Kidney (tissue), 22 donors: ENCODE measurements around the gene SPNS1. TPM values are rescaled to one million over a fixed set of nuclear protein-coding genes. Genes with fewer than 3 reads are reported as not detected.
"Not testable (repeated sequence)": the region's sequence is repeated elsewhere in the genome, so short reads cannot be mapped to it uniquely, and the experiment has no call there.

Experiments
- DNase-seq, 5 donors: peaks; one replicate each; pipeline ENCODE4 v3.0.0-alpha.2; 2013 to 2020
- FAIRE-seq: peaks from 2 replicates; lab custom pipeline; 2012; peaks lifted over from hg19 to GRCh38; lab: Jason Lieb, UNC
- H3K27ac ChIP-seq, 2 donors: one replicate each; pipeline ENCODE4 v1.7.0; 2013; ENCODE audit warnings: low read depth in 2 of 2, low read length in 2 of 2, inconsistent platforms in 1 of 2
- H3K27me3 ChIP-seq: one replicate; pipeline ENCODE4 v1.7.1; 2013; ENCODE audit warnings: low read length, inconsistent platforms; ENCODE audit not compliant: control insufficient read depth, insufficient read depth
- H3K36me3 ChIP-seq, 3 donors: one replicate each; pipeline versions ENCODE4 v1.7.0 to v1.7.1; 2013; ENCODE audit warnings: low read length in 3 of 3, control low read depth in 1 of 3, inconsistent platforms in 1 of 3; ENCODE audit not compliant: insufficient read depth in 3 of 3, control insufficient read depth in 2 of 3
- H3K4me1 ChIP-seq, 3 donors: one replicate each; pipeline versions ENCODE4 v1.7.0 to v1.7.1; 2013; ENCODE audit warnings: low read length in 3 of 3, inconsistent platforms in 1 of 3, low read depth in 1 of 3; ENCODE audit not compliant: control insufficient read depth in 2 of 3, insufficient read depth in 2 of 3
- H3K4me3 ChIP-seq, 3 donors: one replicate each; pipeline versions ENCODE4 v1.7.0 to v1.8.1; 2013; ENCODE audit warnings: low read length in 3 of 3, control low read depth in 1 of 3, inconsistent platforms in 1 of 3
- H3K9ac ChIP-seq, 3 donors: one replicate each; pipeline versions ENCODE4 v1.7.0 to v1.7.1; 2013; ENCODE audit warnings: low read length in 3 of 3, control low read depth in 1 of 3, inconsistent platforms in 1 of 3
- H3K9me3 ChIP-seq, 3 donors: one replicate each; pipeline versions ENCODE4 v1.7.0 to v1.7.1; 2013; ENCODE audit warnings: low read length in 3 of 3, control low read depth in 1 of 3, inconsistent platforms in 1 of 3; ENCODE audit not compliant: control insufficient read depth in 2 of 3, insufficient read depth in 1 of 3
- CTCF ChIP-seq: IDR thresholded peaks from 3 replicates; pipeline ENCODE4 v1.5.1; 2012; ENCODE audit warnings: mild to moderate bottlenecking, moderate library complexity, borderline replicate concordance; ENCODE audit not compliant: insufficient read depth; ENCODE audit errors: extremely low read depth
- intact Hi-C: fragments of 100-400 bp; cut with DNase I; formaldehyde crosslinking; loops from one replicate; pipeline ENCODE4 v1.11.1; 2022
- long read RNA-seq, 10 donors: library from polyadenylated mRNA in 1 of 10; unstranded in 1 of 10; transcript quantifications; one replicate each; pipeline ENCODE4 v2.0.0 and lab custom pipeline, GENCODE V29; 2021 to 2026
- polyA plus RNA-seq: library from polyadenylated mRNA; stranded (reverse); fragments of 350-450 nt; fragmentation: Illumina TruSeq; extraction: RNeasy Lipid Tissue Mini Kit (QIAGEN cat#74804); gene quantifications from one replicate; pipeline ENCODE4 v1.2.3, GENCODE V29; 2014; ENCODE audit warnings: low read depth, low replicate concordance; ENCODE audit not compliant: insufficient read depth
- total RNA-seq: library from RNA; stranded (reverse); fragmentation: NEBNext Ultra II Directional; extraction: Animal tissue kit (Norgen Biotek cat#: 25700); gene quantifications from one replicate; pipeline ENCODE4 v1.2.1, GENCODE V29; 2021
- donor health status: control.
- donor health status: control.
- donor health status: control.
- donor health status: control.
- donor health status: control.
- donor health status: DM: yes; HTN: yes; CAD: no.
- donor health status: Normal renal cell carcinoma (clear cell type).

Gene SPNS1
- total RNA-seq (38.4 TPM), polyA plus RNA-seq (34.5 TPM)
- long read RNA-seq, donor 1, transcript SPNS1-201 (12 exons, 2,208 nt), result major isoform, 13 of 15 reads
- long read RNA-seq, donor 1, partial matches to known transcripts, result 0 of 15 reads
- long read RNA-seq, donor 1, other reads (novel, unspliced or antisense), result 0 of 15 reads
- long read RNA-seq, donor 2, transcript SPNS1-201 (12 exons, 2,208 nt), result major isoform, 9 of 18 reads
- long read RNA-seq, donor 2, partial matches to known transcripts, result 8 of 18 reads
- long read RNA-seq, donor 2, other reads (novel, unspliced or antisense), result 0 of 18 reads
- long read RNA-seq, donor 3, transcript SPNS1-201 (12 exons, 2,208 nt), result major isoform, 6 of 18 reads
- long read RNA-seq, donor 3, partial matches to known transcripts, result 9 of 18 reads
- long read RNA-seq, donor 3, other reads (novel, unspliced or antisense), result 0 of 18 reads
- long read RNA-seq, donor 4, transcript SPNS1-201 (12 exons, 2,208 nt), result major isoform, 15 of 37 reads
- long read RNA-seq, donor 4, partial matches to known transcripts, result 19 of 37 reads
- long read RNA-seq, donor 4, other reads (novel, unspliced or antisense), result 0 of 37 reads
- long read RNA-seq, donor 5, partial matches to known transcripts, result 0 of 1 reads
- long read RNA-seq, donor 5, other reads (novel, unspliced or antisense), result 0 of 1 reads
- long read RNA-seq, donor 6, transcript SPNS1-201 (12 exons, 2,208 nt), result major isoform, 13 of 26 reads
- long read RNA-seq, donor 6, partial matches to known transcripts, result 8 of 26 reads
- long read RNA-seq, donor 6, other reads (novel, unspliced or antisense), result 0 of 26 reads
- long read RNA-seq, donor 7, transcript SPNS1-201 (12 exons, 2,208 nt), result major isoform, 17 of 41 reads
- long read RNA-seq, donor 7, partial matches to known transcripts, result 9 of 41 reads
- long read RNA-seq, donor 7, other reads (novel, unspliced or antisense), result 8 of 41 reads
- long read RNA-seq, donor 8, transcript SPNS1-201 (12 exons, 2,208 nt), result major isoform, 7 of 13 reads
- long read RNA-seq, donor 8, partial matches to known transcripts, result 0 of 13 reads
- long read RNA-seq, donor 8, other reads (novel, unspliced or antisense), result 0 of 13 reads
- long read RNA-seq, donor 9, transcript SPNS1-201 (12 exons, 2,208 nt), result major isoform, 6 of 8 reads
- long read RNA-seq, donor 9, partial matches to known transcripts, result 0 of 8 reads
- long read RNA-seq, donor 9, other reads (novel, unspliced or antisense), result 0 of 8 reads
- long read RNA-seq, donor 10, transcript SPNS1-201 (12 exons, 2,208 nt), result major isoform, 13 of 25 reads
- long read RNA-seq, donor 10, partial matches to known transcripts, result 10 of 25 reads
- long read RNA-seq, donor 10, other reads (novel, unspliced or antisense), result 0 of 25 reads

DNA sequence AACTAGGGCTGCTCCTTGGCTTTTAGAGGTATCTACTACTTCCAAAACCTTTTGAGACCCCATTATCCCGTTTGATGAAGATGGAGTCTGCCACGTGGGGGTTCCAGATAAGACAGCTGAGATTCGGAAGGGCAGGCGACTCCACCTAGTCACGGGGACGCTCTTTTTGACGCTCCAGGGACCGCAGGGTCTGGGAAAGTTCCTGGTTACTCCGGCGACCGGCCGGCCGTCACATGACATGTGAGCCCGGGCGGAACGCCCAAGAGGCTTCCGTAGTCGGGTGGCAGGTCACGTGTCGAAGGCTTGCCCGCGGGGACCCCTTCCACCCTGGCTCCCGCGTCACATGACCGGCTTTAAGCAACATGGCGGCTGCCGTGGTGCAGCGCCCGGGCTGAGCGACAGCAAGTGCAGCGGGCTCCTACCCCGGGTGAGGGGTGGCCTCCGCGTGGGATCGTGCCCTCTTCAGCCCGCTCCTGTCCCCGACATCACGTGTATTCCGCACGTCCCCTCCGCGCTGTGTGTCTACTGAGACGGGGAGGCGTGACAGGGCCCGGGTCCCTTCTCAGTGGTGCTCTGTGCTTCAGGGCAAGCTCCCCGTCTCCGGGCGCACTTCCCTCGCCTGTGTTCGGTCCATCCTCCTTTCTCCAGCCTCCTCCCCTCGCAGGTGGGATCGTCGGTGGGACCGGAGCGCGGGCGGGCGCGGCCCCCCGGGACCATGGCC is at the start of gene SPNS1:
SPNS1 (plus strand) TSS at position 342 of the 721 bp plus-strand sequence; CDS start at position 716, 374 bp downstream.
- Histone ChIP-seq H3K9ac (peak within 1 kb of the TSS; percentile 72 to 95 (median 91)), H3K27me3 (no peaks in the 10 kb centered on the region), H3K4me3 (peak within 1 kb of the TSS; percentile 83 to 97 (median 96)), H3K4me1 (peaks cover 0 to 14% (median 7%) of the 10 kb centered on the region in 3 donors), H3K36me3 (peaks cover 0 to 16% (median 4%) of the 10 kb centered on the region in 3 donors), H3K27ac (peak within 1 kb of the TSS; percentile 60 to 91), H3K9me3 (no peaks in the 10 kb centered on the region)
- TF ChIP-seq CTCF, result peak; percentile 8
- DNase-seq, result peak; percentile 97 to 99 (median 98)
- intact Hi-C loops, result no loop called here
- no peak for FAIRE-seq

- H3K9me3 ChIP-seq, result no peaks in the 10 kb centered on the region
- H3K27me3 ChIP-seq, result no peaks in the 10 kb centered on the region
- peak overlapping the region; percentile 70 to 85 (median 84) for H3K9ac ChIP-seq
- peak overlapping the region; percentile 87 to 92 (median 91) for H3K4me3 ChIP-seq
- FAIRE-seq (no peak), DNase-seq (peak in 4 of 5 donors; percentile 84 to 95 (median 92))
- H3K27ac ChIP-seq, result peak overlapping the region; percentile 95 to 96
- H3K4me1 ChIP-seq, result peaks cover 3 to 10% (median 5%) of the 10 kb centered on the region in 3 donors
- TF ChIP-seq CTCF, result no peak
- intact Hi-C loops, result no loop called here
- H3K36me3 ChIP-seq, result no peaks in the 10 kb centered on the region
Measured at GRCh38 chr16:28925386-28926228, 49.0 kb upstream of the SPNS1 start.

GRCh38 chr16:28926284-28926683 is 48.3 kb upstream of the SPNS1 start:
- intact Hi-C loops, H3K4me1 ChIP-seq, H3K36me3 ChIP-seq, FAIRE-seq, H3K27me3 ChIP-seq, H3K27ac ChIP-seq, DNase-seq, H3K9me3 ChIP-seq: not testable (repeated sequence)
- Histone ChIP-seq H3K4me3 (peak overlapping the region in 1 of 3 donors; percentile 91), H3K9ac (peak overlapping the region in 1 of 3 donors; percentile 84)
